Ovary (tissue), 9 donors: ENCODE data around the gene GPR21. TPM values are rescaled to one million over a fixed set of nuclear protein-coding genes. Genes with fewer than 3 reads are reported as not detected.

Experiments
- DNase-seq, 5 donors: peaks; one replicate each; pipeline ENCODE4 v3.0.0-alpha.2; 2019 to 2020
- H3K27ac ChIP-seq, 2 donors: fragments of 200-600 bp; one replicate each; pipeline versions ENCODE4 v1.5.1 to v1.8.0; 2019 to 2022
- H3K27me3 ChIP-seq: fragments of 200-600 bp; one replicate; pipeline ENCODE4 v1.8.0; 2022
- H3K36me3 ChIP-seq: fragments of 200-600 bp; sonication (generic); one replicate; pipeline ENCODE4 v1.5.1; 2019
- H3K4me1 ChIP-seq: one replicate; pipeline ENCODE4 v1.8.1; 2013; ENCODE audit warnings: mild to moderate bottlenecking, moderate library complexity; ENCODE audit not compliant: insufficient read depth
- H3K4me3 ChIP-seq: fragments of 200-600 bp; sonication (generic); one replicate; pipeline ENCODE4 v1.5.1; 2017
- H3K9me3 ChIP-seq, 2 donors: fragments of 200-600 bp in 1 of 2; sonication (generic) in 1 of 2; one replicate each; pipeline versions ENCODE4 v1.5.1 to v1.8.1; 2013 to 2019; ENCODE audit warnings: mild to moderate bottlenecking in 1 of 2, moderate library complexity in 1 of 2
- CTCF ChIP-seq, 3 donors: fragments of 450-650 bp in 2 of 3; fragments of 200-600 bp in 1 of 3; IDR thresholded peaks; one replicate each; pipeline versions ENCODE4 v1.5.1 to v1.8.0; 2016 to 2022; ENCODE audit warnings: antibody characterized with exemption in 3 of 3, mild to moderate bottlenecking in 1 of 3
- EP300 ChIP-seq: sonication (generic); formaldehyde crosslinking; IDR thresholded peaks from one replicate; pipeline ENCODE4 v1.6.1; 2017; ENCODE audit warnings: antibody characterized with exemption
- POLR2A ChIP-seq: fragments of 450-650 bp; IDR thresholded peaks from one replicate; pipeline ENCODE4 v1.6.1; 2017; ENCODE audit warnings: antibody characterized with exemption, mild to moderate bottlenecking, moderate library complexity
- WGBS, 3 donors: extraction: QIAGEN DNeasy Blood & Tissue Kit in 1 of 3; methylation state at CpG; one replicate each; pipeline versions ENCODE4 v1.1.5 to v1.1.7; 2013 to 2017; 5-methylcytosine and 5-hydroxymethylcytosine counted together
- intact Hi-C, 4 donors: fragments of 100-400 bp; cut with DNase I; formaldehyde crosslinking; loops; one replicate each; pipeline versions ENCODE4 v1.11.0 to v1.15.1; 2022 to 2023
- polyA plus RNA-seq, 2 donors: library from polyadenylated mRNA; stranded (reverse); fragments of 200-250 nt in 1 of 2; fragments of 350-450 nt in 1 of 2; fragmentation: Illumina TruSeq in 1 of 2; extraction: RNeasy Lipid Tissue Mini Kit (QIAGEN cat#74804) in 1 of 2; gene quantifications; one replicate each; pipeline ENCODE4 v1.2.3, GENCODE V29; 2013 to 2014
- small RNA-seq: library from RNA; depleted of rRNA; stranded (forward); fragments of <200 nt; gene quantifications from one replicate; pipeline ENCODE3, GENCODE V24; 2016
- total RNA-seq, 7 donors: library from RNA; depleted of rRNA in 2 of 7; stranded (reverse); fragments of >200 nt in 2 of 7; fragmentation: NEBNext Ultra II Directional in 3 of 7; extraction: Animal tissue kit (Norgen Biotek cat#: 25700) in 3 of 7; gene quantifications; one replicate each; pipeline versions ENCODE4 v1.1.0 to v1.2.4, GENCODE V29; 2016 to 2023
- donor health status: DM: no; HTN: no; CAD: no; lungs with moderate emphysema.
- donor health status: DM: no; HTN: no; CAD: no.
- donor health status: Bipolar disorder and iron deficiency.
- donor health status: DM: yes; HTN: yes; CAD: no.
- donor health status: DM: no; HTN: no; CAD: no.
- donor health status: DM: yes; HTN: yes; CAD: no.

GPR21 gene
- total and polyA plus RNA-seq, 9 donors, result 0.39 to 2.4 (median 1.7) TPM; not detected in 2

DNA sequence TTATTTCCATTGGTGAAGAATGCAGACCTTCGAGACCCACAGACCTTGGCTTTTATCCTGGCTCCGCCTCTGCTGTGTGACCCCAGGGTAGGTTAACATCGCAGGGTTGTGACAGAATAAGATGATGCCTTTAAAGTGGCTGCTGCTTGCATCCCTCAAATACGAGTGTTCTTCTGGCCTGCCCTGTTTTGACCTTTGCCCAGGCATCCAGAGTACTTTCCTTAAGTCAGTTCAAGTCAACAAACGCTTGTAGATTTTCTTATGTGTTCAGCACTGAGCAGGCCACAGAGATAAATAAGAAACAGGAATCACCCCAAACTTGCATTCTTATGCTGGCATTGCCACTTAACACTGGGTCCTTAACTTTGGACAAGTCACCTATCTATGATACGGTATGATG lies 50.2 kb downstream of the GPR21 start:
- H3K27ac ChIP-seq, result no peak overlapping the region
- H3K4me1 ChIP-seq, result no peaks in the 10 kb centered on the region
- intact Hi-C loops, result loop anchor here in 2 of 4 donors (5.0 to 10.0 kb wide), 2 partner anchors 264 to 271 kb away; partner anchors contain the start of gene CRB2 (in 1 of the 2)
- H3K27me3 ChIP-seq, result no peaks in the 10 kb centered on the region
- H3K36me3 ChIP-seq, result no peaks in the 10 kb centered on the region
- no peaks in the 10 kb centered on the region for H3K9me3 ChIP-seq
- no peak for DNase-seq
- TF ChIP-seq CTCF (IDR thresholded peaks at IDR 0.05) (no peak), EP300 (no peak), POLR2A (no peak)
- WGBS, 3 donors, result 63 to 73% (median 71%) methylated on average over 6 of the region's 6 CpGs
- no peak overlapping the region for H3K4me3 ChIP-seq

GRCh38 chr9:123084256-123084655 lies 50.8 kb downstream of the GPR21 start:
- 97 to 98% (median 97%) methylated on average over 1 of the region's 1 CpG for WGBS, 3 donors
- intact Hi-C loops, result loop anchor here in 2 of 4 donors (5.0 to 10.0 kb wide), 2 partner anchors 263 to 271 kb away; partner anchors contain the start of gene CRB2 (in 1 of the 2)
- Histone ChIP-seq H3K27me3 (no peaks in the 10 kb centered on the region), H3K27ac (no peak overlapping the region), H3K36me3 (no peaks in the 10 kb centered on the region), H3K9me3 (no peaks in the 10 kb centered on the region), H3K4me1 (no peaks in the 10 kb centered on the region), H3K4me3 (no peak overlapping the region)
- no peak for TF ChIP-seq EP300
- no peak for DNase-seq

Small RNA genes lying within 50 kb of the gene (small RNA-seq; reads per million reads assigned to genes)
- gene GPR21, result not detected

Other genes with a start within 250 kb of the GPR21 start
- gene OR5C1, start 244.7 kb upstream of the GPR21 start, total RNA-seq, result not detected
- gene OR5C1, start 244.7 kb upstream of the GPR21 start, polyA plus RNA-seq, result not detected
- gene OR1K1, start 233.5 kb upstream of the GPR21 start, total RNA-seq, result not detected
- gene OR1K1, start 233.5 kb upstream of the GPR21 start, polyA plus RNA-seq, result not detected
- gene PDCL, start 205.1 kb upstream of the GPR21 start, total RNA-seq, result 10 to 100 TPM; 12.0 to 19.0 (median 16.5) TPM
- 10 to 100 TPM in 1 of 2 donors, 1 to 10 TPM in 1; 9.2 to 12.2 TPM for gene PDCL, start 205.1 kb upstream of the GPR21 start, polyA plus RNA-seq
- 10 to 100 TPM; 24.9 to 40.9 (median 32.0) TPM for gene RC3H2, start 128.3 kb upstream of the GPR21 start, total RNA-seq
- gene RC3H2, start 128.3 kb upstream of the GPR21 start, polyA plus RNA-seq, result 10 to 100 TPM; 10.2 to 17.5 TPM
- gene ZBTB6, start 120.3 kb upstream of the GPR21 start, total RNA-seq, result 10 to 100 TPM in 4 of 7 donors, 1 to 10 TPM in 3; 6.8 to 13.8 (median 10.0) TPM
- gene ZBTB6, start 120.3 kb upstream of the GPR21 start, polyA plus RNA-seq, result 1 to 10 TPM; 5.3 to 6.8 TPM
- gene ZBTB26, start 102.2 kb upstream of the GPR21 start, total RNA-seq, result 10 to 100 TPM in 6 of 7 donors, 1 to 10 TPM in 1; 6.0 to 15.4 (median 11.8) TPM
- 10 to 100 TPM in 1 of 2 donors, 1 to 10 TPM in 1; 7.7 to 10.3 TPM for gene ZBTB26, start 102.2 kb upstream of the GPR21 start, polyA plus RNA-seq
- 10 to 100 TPM; 39.3 to 64.8 (median 60.4) TPM for gene RABGAP1, start 92.6 kb upstream of the GPR21 start, total RNA-seq
- gene RABGAP1, start 92.6 kb upstream of the GPR21 start, polyA plus RNA-seq, result 10 to 100 TPM; 27.1 to 41.1 TPM
- gene STRBP, start 234.9 kb downstream of the GPR21 start, total RNA-seq, result 10 to 100 TPM in 6 of 7 donors, 1 to 10 TPM in 1; 7.4 to 18.8 (median 11.2) TPM
- gene STRBP, start 234.9 kb downstream of the GPR21 start, polyA plus RNA-seq, result 1 to 10 TPM; 4.9 to 7.2 TPM